NCI-H2107 treated with DMSO at 0.1 percent for 48 hours (cell line): ENCODE measurements around the gene IL31.

Experiments used
- DNase-seq: peaks from one replicate; lab custom pipeline; 2025; ENCODE audit not compliant: unreplicated experiment; lab: John Stamatoyannopoulos, UW

Gene IL31

DNA sequence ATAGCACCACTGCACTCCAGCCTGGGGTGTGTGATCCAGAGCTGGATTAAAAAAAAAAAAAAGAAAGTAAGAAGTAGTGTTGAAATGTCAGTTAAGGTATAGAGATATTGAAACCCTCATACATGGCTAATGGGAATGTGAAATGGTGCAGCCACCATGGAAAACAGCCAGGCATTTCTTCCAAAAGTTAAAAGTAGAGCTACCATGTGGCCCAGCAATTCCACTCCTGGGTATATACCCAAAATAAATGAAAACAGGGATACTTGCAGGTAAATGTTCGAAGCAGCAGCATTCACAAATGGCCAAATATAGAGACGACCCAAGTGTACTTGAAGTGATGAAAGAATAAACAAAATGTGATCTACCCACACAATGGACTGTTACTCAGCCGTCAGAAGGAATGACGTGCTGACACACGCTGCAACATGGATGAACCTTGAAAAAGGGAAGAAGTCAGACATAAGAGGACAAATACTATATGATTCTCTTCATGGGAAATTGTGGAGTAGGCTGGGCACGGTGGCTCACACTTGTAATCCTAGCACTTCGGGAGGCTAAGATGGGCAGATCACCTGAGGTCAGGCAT lies 15.2 kb downstream of the IL31 start:
- DNase-seq = no peak

DNA sequence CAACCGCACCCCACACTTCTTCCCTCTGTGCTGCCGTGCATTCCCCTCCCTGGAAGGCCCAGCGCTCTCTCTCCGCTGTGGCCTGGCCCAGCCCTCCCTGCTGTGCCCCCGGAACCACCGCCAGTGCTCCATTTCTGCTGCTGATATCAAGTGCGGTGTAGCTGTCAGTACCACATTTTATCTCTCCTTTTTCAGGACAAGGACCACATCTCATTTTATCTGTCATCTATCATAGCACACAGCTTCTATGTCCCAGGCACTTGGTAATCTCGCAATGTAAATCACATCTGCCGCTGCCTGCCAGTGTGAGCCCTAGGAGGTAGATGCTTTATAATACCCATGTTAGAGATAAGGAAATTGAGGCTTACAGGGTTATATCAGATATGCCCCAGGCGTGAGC lies 18.3 kb downstream of the IL31 start:
- no peak for DNase-seq

DNA sequence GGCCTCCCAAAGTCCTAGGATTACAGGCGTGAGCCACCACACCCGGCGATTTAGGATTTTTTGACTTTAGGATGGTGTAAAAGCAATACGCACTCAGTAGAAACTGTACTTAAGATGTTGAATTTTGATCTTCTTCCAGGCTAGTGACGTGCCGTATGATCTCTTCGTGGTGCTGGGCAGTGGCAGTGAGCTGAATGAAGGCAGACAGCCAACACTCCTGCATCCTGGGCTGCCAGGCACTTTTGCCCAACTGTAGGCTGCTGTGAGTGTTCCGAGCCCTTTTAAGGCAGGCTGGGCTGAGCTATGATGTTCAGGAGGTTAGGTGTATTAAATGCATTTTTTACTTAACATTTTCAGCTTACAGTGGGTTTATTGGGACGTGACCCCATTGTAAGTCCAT lies 21.3 kb downstream of the IL31 start:
- no peak for DNase-seq

DNA sequence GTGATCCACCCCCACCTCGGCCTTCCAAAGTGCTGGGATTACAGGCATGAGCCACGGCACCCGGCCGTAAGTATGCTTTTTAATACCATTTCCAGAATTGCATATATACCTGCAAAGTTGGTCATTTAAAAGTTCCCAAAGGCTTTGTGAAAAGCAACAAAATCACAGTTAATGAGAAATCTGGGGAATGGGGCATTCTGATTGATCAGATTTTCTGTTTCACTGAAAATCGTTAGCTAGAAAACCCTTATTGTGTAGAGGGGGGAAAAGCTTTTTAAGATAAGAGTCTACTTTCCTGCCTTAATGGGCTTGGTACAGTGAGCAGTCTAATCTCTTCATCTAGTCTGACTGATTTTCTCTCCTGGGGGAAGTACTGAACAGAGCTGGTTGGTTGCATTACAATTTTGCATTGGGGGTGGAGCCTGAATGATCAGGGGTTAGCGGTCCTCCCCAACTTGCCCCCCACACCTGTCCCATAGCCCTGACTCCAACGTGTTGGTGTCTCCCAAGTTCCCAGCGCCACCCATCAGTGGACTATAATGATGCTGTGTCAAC lies 23.8 kb downstream of the IL31 start:
- no peak for DNase-seq

DNA sequence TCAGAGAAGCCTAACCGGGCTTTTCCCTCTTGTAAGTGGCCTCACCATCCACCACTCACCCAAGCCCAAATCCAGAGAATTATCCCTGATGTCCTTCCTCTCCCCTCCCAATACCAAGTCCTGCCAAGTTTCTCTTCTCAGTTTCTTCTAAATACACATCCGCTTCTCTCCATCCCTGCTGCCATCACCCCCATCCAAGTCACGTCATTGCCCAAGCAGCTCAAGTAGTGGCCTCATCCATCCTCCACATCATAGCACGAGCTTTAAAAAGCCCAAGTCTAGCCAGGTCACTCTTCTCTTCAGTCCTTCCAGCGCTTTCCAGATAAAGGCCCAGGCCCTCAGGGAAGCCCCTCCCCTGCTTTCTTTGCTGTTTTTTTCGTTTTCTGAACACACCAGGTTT lies 25.4 kb downstream of the IL31 start:
- no peak for DNase-seq

DNA sequence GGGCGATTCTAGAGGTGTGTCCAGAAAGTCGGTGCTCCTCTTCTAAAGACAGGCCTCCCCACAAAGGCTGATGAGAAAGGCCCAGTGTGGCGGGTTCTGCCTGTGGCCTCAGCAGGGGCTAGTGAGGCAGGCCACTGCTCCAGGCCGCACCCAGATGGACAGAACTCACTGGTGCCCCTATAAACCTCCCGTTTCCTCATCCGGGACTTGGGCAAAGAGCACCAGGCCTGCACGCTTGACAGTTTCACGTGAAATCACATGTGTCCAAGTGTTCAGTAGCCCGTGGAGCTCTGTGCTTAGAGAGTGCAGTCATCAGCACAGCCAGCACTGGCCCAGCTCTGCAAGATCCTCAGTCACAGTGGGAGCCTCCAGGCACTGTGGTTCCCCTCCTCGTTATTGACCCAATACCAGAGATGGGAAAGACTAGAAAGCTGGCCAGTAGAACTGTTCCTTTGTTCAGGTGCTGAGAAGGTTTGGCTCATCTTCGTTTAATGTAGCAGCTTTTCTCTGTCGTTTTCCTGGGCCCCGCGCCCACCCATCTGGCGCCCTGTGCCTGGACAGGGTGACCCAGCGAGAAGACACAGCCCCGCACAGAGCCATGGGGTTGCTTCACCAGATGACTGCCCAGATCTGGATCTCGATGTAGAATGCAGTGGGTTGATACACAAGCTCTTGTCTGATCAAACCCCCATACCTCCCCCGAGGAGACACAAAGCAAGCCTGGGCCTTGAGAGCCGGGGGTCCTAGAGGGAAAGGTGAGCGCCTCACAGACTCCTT lies 26.3 kb downstream of the IL31 start:
- DNase-seq = no peak

DNA sequence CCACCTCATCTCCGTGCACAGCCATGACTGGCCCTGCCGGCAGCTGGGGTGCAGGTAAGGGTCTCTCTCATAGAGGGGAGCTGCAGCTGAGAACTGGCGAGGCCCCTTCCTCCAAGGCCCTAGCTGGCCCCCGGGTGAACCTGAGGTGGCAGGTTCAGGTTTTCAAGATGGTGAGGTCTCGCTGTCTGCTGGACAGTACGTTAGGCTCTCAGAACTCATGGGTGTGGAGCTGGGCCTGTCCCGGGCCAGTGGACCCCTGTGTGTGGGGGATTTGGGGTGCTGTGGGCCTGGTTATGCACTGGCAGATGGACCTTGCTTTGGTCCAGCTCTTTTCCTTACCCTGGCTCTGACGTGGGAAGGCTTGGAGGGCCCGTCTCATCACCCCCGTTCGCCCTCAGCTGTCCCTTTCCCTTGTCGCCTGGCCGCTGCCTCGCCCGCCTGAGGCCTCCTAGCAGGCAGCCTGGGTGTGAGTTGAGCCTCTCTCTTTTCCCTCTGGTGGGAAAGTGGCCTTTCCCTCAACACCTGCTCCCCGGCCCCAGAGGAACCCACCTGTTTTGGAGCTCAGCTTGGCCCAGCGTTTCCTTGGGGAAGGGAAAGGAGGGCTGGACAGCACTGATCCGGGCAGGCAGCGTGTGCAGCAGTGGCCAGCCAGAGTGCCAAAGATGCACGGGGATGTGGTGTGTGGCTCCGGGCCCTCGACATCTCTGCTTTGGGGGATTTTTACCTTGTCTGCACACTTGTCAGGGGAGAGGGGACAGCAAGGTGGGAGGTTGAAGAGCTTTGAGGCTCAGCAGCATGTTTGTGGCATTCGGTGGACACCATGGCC lies 28.3 kb downstream of the IL31 start:
- DNase-seq = no peak

DNA sequence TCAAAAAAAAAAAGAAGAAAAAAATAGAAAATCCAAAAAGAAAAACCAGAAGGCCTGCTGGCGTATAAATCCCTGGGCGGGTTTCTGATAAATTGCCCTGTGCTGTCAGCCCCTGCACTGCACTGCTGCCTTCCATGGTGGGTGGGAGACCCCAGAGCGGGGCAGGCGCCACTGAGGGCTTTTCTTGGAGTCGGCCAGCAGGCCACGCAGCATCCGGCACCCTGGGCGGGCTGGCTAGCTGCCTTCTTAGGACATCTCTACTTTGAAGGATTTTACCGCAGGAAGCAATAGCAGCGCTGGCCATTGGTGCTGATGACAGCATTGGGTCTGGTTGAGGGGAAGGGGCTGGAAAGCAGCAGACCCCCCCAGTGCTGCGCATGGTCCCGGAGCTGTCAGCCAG lies 29.1 kb downstream of the IL31 start:
- no peak for DNase-seq

DNA sequence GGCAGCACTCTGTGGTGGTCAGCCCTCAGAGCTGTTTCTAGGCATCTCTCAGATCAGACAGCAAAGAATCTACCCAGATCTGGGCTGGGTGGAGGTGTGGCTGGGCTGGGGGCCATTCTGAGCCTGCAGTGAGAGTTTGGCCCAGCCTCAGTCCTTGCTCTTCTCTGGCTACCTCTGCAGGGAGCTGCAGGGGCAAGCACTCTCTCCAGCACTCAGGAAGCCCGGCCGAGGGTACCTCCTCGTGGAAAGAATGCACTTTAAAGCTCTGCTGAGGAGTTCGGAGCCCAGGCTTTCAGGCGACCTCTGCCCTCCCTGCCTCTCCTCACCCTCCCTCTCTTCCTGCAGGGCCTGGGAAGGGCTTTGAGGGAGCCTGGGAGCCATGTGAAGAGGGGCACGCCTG lies 31.2 kb downstream of the IL31 start:
- no peak for DNase-seq

DNA sequence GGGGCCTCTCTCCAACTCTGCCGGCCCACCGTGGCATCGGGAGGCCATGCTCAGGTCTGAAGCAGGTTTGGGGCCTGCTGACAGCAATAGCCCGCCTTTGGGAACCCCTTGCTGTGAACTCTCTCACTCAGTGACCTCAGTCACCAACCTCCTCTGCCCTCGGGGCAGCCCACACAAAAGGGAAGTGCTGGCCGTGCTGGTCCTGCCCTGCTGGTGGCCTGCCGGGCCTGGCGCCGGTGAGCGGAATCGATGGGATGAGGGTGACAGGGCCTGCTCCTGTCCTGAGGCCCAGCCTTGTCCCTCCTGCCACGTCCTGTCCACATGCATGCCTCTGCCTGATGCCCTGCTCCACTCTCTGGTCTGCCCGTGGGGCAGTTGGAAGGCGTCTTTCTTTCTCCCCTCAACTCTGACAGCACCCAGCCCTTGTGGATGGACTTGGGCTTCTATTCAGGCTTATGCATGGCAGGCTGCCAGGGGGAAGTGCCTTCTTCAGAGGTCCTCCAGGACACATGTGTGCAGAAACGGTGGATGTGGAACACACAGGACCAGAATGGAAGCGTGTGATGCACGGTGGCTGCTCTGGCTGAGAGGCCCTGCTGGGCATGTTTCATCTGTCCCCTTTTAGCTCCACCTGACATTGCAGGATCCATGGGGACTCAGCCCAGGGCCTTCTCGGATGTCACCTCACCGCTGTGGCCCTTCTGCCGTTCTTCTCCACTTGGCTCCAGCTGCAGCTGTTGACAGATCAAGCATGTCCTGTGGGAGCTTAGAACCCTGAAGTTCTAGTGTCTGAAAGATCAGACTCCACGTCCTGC lies 31.9 kb downstream of the IL31 start:
- DNase-seq = no peak

DNA sequence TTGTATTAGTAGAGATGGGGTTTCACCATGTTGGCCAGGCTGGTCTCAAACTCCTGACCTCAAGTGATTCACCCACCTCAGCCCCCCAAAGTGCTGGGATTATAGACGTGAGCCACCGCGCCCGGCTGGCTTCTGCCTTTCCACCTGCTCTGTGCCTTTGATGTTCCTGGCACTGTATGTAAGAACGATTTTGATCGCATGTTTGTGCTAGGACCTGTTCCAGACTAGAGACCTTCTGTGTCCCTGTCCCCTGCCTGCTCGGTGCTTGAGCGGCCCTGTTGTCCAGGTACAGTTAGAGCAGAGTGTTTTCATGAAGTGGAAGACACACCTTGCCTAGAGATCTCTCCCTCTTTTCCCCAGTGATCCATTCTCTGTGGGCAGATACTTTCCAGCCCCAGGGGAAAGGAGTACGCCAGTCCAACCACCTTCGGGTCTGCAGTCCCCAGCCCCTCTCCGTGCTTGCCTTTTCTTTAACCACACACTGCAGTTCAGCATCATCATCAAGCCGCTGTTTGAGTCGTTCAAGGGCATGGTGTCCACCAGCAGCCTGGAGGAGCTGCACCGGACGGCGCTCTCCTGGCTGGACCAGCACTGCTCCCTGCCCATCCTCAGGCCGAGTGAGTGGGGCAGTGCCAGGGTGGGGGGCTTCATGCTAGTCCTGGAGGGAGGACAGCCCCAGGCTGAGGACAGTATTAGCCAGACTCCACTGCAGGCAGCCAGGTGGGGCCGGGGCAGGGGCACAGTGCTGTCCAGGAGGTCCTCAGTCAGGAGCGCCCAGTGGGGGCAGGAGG lies 33.4 kb downstream of the IL31 start:
- DNase-seq = no peak

DNA sequence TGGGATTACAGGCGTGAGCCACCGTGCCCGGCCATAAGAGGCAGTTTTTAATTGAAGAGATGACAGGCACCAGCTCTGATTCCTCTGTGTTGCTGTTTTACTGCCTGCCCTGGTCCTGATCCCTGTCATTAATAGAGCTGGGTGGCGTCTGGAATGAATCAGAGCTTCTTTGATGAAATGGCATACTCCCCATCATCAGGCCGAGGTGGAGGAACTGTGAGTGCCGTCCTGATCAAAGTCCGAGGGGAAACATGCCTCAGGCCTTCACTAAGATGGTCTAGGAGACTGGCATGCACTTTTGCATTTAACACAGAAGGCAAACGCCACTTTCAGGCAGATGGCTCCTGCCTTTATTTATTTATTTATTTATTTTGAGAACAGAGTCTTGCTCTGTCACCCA lies 34.1 kb downstream of the IL31 start:
- no peak for DNase-seq

DNA sequence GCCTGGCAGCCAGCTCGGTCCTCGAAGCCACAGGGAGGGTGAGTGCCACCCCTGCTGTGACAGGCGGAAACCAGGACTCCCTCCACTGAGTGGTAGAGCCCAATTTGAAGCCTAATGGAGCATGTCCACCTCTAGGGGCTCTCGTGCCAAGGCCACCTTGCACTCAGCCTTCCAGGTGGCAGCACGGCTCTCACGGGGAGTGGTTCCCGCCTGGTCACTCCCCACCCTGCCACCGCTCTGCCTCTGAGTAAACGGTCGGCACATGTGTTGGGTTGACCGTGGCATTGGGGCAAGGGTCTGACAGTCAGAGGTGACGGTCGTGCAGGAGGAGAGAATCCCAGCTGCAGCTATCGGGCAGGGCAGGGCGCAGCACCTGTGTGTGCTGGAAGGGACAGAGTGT lies 34.8 kb downstream of the IL31 start:
- no peak for DNase-seq

DNA sequence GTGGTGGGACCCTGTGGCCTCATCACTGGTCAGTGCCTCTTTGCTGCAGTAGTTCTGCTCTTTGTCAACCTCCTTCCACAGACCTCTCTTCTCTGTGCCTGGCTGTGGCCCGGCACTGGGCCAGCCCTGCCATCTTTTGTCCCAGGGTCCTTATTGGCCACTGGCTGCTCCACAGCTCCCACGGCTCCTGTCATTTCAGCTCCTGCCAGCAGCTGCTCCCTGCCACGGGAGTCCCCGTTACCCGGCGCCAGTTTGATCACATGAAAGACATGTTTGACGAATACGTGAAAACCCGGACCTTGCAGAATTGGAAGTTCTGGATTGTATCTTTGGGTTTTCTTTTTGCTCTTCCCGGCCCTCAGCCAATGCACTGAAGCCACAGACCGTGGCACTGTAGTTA lies 35.4 kb downstream of the IL31 start:
- no peak for DNase-seq

DNA sequence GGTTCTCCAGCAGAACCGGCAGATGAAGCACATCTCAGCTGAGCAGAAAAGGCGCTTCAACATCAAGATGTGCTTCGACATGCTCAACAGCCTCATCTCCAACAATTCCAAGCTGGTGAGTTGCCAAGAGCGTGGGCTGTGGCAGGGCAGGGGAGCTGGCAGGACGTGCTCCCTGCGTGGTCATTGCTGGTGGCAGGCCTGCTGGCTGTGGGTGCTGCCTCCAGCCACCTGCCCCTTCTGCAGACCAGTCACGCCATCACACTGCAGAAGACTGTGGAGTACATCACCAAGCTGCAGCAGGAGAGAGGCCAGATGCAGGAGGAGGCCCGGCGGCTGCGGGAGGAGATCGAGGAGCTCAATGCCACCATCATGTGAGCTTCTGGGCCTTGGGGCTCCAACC lies 35.8 kb downstream of the IL31 start:
- no peak for DNase-seq

DNA sequence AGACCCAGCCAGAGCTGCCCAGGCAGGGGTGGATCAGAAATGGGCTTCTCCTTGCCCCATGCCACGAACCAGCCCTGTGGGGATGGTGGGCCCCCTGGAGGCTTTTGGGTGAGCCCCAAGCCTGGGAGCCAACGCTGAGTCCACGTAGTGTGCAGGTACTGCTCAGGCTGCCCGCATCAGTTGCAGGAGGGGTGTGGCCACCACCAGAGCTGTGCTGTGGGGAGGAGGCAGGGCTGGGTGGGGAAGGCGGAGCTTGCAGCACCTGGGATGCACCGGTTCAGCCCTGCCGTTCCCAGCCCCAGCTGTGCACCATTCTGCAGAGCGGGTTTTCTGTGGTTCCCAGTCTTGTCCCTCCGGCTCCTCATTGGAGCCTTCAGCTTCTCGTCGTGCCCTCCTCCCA lies 36.3 kb downstream of the IL31 start:
- DNase-seq = peak; percentile 62

DNA sequence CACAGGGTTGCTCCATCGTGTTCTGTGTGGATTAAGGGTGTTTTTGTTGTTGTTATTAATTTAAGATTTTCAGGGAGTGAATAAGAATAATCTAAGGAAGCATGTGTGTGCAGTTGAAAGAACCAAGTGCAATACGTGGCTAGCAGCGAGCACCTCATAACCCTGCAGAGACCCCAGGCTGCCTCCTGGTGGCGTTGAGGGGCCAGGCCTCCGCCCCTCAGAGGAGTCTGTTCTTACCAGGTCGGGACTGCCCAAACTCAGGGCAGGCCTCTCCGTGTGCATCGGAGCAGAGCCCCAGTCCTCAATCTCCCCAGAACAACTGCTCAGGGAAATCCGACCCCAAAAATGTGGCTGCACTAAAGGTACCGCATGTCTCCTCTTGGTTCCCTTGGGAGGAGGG lies 36.8 kb downstream of the IL31 start:
- DNase-seq = no peak

DNA sequence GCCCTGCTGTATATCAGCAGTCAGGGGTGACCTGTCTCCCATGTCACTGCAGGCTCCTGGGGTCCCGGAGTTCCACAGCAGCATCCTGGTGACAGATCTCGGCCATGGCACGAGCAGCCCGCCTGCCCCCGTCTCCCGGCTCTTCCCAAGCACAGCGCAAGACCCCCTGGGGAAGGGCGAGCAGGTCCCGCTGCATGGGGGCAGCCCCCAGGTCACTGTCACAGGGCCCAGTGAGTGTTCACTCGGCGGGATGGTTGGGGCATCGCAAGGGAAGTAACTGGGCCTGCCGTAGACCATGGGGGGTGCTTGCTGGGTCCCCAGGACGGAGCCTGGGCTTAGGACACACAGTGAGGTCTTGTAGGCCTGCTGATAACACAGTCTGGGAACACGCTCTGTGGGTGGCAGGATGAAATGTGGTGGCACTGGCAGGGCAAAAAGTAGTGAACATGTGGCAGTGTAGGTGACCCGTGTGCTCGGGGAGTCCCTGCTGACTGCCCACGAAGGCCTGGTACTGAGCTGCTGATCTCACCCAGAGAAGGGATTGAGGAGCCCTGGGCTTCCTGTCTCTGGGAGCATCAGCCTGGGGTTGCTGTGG lies 38.5 kb downstream of the IL31 start:
- no peak for DNase-seq

DNA sequence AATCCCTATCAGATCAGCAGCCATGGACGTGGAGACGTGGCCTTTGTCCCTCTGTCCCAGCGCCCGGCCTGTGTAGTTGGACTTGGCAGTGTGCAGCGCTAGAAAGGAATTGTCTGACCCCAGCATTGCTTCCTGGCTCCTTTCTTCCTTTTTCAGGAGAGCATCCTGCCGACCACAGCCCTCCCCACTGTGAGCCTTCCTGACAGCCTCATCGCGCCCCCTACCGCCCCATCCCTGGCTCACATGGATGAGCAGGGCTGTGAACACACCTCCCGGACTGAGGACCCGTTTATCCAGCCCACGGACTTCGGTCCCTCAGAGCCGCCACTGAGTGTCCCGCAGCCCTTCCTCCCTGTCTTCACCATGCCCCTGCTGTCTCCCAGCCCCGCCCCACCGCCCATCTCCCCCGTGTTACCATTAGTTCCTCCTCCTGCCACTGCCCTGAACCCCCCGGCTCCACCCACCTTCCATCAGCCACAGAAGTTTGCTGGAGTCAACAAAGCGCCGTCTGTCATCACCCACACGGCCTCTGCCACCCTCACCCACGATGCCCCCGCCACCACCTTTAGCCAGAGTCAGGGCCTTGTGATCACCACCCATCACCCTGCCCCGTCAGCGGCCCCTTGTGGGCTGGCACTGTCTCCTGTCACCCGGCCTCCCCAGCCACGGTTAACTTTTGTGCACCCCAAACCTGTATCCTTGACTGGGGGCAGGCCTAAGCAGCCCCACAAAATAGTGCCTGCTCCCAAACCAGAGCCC lies 40.6 kb downstream of the IL31 start:
- no peak for DNase-seq
